ENCODE results near the gene LCN9.
"Not testable (repeated sequence)": the region's sequence is repeated elsewhere in the genome, so short reads cannot be mapped to it uniquely, and the experiment has no call there.

The LCN9 gene

GRCh38 chr9:135661816-135662560 lies 1.1 kb upstream of the LCN9 start:
- H3K27me3 Mint-ChIP-seq (ENCODE audit: low read depth): no peaks in the 10 kb centered on the region
- H3K27ac Mint-ChIP-seq: no peak overlapping the region
- no peak overlapping the region for H3K4me3 Mint-ChIP-seq
- no peaks in the 10 kb centered on the region for H3K4me1 Mint-ChIP-seq (ENCODE audit: low read depth)
- no peaks in the 10 kb centered on the region for H3K36me3 Mint-ChIP-seq (ENCODE audit: low read depth)
- no peaks in the 10 kb centered on the region for H3K9me3 Mint-ChIP-seq

- Mint-ChIP-seq H3K4me1 (ENCODE audit: low read depth) (no peaks in the 10 kb centered on the region), H3K4me3 (no peak overlapping the region), H3K36me3 (ENCODE audit: low read depth) (no peaks in the 10 kb centered on the region)
Observed at GRCh38 chr9:135663451-135663770, 302 bp downstream of the LCN9 start.

GRCh38 chr9:135663857-135664256 lies 748 bp downstream of the LCN9 start:
- Mint-ChIP-seq H3K27ac (no peak overlapping the region), H3K27me3 (ENCODE audit: low read depth) (no peaks in the 10 kb centered on the region), H3K4me1 (ENCODE audit: low read depth) (no peaks in the 10 kb centered on the region), H3K9me3 (no peaks in the 10 kb centered on the region), H3K36me3 (ENCODE audit: low read depth) (no peaks in the 10 kb centered on the region), H3K4me3 (no peak overlapping the region)

More at GRCh38 chr9:135663451-135663770, 302 bp downstream of the LCN9 start:
- no peaks in the 10 kb centered on the region for H3K9me3 Mint-ChIP-seq
- no peak overlapping the region for H3K27ac Mint-ChIP-seq
- no peaks in the 10 kb centered on the region for H3K27me3 Mint-ChIP-seq (ENCODE audit: low read depth)

DNA sequence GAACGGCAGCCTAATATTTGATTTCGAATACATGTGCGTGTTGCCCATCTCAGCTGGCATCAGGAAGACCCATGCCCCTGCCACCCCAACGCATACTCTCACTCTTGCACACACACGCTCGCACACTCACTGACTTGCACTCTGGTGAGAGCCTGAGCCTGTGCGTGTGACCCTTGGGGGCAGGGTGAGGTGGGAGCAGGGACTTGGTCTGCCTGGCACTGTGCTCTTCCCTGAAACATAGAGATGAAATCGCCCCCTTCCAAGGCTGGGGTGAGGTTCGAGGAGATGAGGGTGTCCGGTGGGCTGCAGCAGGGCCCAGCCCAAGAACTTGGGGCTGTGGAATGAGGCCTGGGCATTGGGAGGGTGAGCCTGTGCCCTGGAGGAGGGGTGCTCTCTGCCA lies 1.2 kb downstream of the LCN9 start:
- no peaks in the 10 kb centered on the region for H3K4me1 Mint-ChIP-seq (ENCODE audit: low read depth)
- H3K27me3 Mint-ChIP-seq (ENCODE audit: low read depth): no peaks in the 10 kb centered on the region
- no peaks in the 10 kb centered on the region for H3K9me3 Mint-ChIP-seq
- H3K36me3 Mint-ChIP-seq (ENCODE audit: low read depth): no peaks in the 10 kb centered on the region
- H3K27ac Mint-ChIP-seq: no peak overlapping the region
- H3K4me3 Mint-ChIP-seq: no peak overlapping the region

GRCh38 chr9:135664801-135665794 lies 2.0 kb downstream of the LCN9 start:
- no peak overlapping the region for H3K27ac Mint-ChIP-seq
- no peaks in the 10 kb centered on the region for H3K9me3 Mint-ChIP-seq

GRCh38 chr9:135665795-135666189 lies 2.7 kb downstream of the LCN9 start:
- Mint-ChIP-seq H3K9me3 (no peaks in the 10 kb centered on the region), H3K4me1 (ENCODE audit: low read depth) (no peaks in the 10 kb centered on the region), H3K27ac (no peak overlapping the region), H3K36me3 (ENCODE audit: low read depth) (no peaks in the 10 kb centered on the region), H3K27me3 (ENCODE audit: low read depth) (no peaks in the 10 kb centered on the region), H3K4me3 (no peak overlapping the region)

More at GRCh38 chr9:135664801-135665794, 2.0 kb downstream of the LCN9 start:
- Mint-ChIP-seq H3K4me3 (no peak overlapping the region), H3K36me3 (ENCODE audit: low read depth) (no peaks in the 10 kb centered on the region), H3K4me1 (ENCODE audit: low read depth) (no peaks in the 10 kb centered on the region), H3K27me3 (ENCODE audit: low read depth) (no peaks in the 10 kb centered on the region)

GRCh38 chr9:135666534-135667462 lies 3.7 kb downstream of the LCN9 start:
- H3K4me3 Mint-ChIP-seq: no peak overlapping the region
- H3K27me3 Mint-ChIP-seq (ENCODE audit: low read depth): no peaks in the 10 kb centered on the region
- no peaks in the 10 kb centered on the region for H3K4me1 Mint-ChIP-seq (ENCODE audit: low read depth)
- H3K27ac Mint-ChIP-seq: no peak overlapping the region
- H3K9me3 Mint-ChIP-seq: no peaks in the 10 kb centered on the region
- no peaks in the 10 kb centered on the region for H3K36me3 Mint-ChIP-seq (ENCODE audit: low read depth)

DNA sequence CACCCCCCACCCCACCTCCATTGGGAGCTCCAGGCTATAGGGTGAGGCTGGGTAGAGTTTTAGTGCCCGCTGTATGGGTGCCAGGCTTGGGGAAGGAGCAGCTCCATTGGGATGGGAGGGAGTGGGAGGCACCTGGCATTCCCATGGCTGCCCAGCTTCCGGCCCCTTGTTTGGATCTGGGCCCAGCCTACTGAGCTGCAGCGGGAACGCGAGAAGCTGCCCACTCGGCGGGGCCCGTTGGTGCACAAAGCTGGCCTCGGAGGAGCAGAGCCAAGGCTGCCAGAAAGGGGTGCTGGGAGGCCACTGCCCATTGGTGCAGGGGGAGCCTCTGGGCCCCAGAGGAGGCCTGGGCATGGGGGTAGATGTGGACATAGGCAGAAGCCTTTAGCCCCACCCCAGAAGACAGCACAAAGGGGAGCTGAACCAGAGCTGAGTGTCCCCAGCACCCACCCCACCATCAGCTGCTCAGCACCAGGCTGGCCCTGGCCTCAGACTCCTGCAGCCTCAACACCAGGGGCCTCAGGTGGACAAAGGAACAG lies 4.4 kb downstream of the LCN9 start:
- H3K27me3 Mint-ChIP-seq (ENCODE audit: low read depth): no peaks in the 10 kb centered on the region
- H3K9me3 Mint-ChIP-seq: no peaks in the 10 kb centered on the region
- no peak overlapping the region for H3K27ac Mint-ChIP-seq
- H3K4me3 Mint-ChIP-seq: no peak overlapping the region
- H3K36me3 Mint-ChIP-seq (ENCODE audit: low read depth): no peaks in the 10 kb centered on the region
- no peaks in the 10 kb centered on the region for H3K4me1 Mint-ChIP-seq (ENCODE audit: low read depth)

DNA sequence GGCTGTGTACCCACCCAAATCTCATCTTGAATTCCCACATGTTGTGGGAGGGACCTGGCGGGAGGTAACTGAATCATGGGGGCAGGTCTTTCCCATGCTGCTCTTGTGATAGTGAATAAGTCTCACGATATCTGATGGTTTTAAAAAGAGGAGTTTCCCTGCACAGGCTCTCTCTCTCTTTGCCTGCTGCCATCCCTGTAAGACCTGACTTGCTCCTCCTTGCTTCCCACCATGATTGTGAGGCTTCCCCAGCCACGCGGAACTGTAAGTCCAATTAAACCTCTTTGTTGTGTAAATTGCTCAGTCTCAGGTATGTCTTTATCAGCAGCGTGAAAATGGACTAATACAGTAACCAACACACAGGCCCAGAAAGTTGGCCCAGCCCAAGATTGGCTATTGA lies 5.9 kb downstream of the LCN9 start:
- not testable (repeated sequence) for H3K4me3 Mint-ChIP-seq; H3K36me3 Mint-ChIP-seq (ENCODE audit: low read depth); H3K27ac Mint-ChIP-seq; H3K9me3 Mint-ChIP-seq; H3K27me3 Mint-ChIP-seq (ENCODE audit: low read depth); H3K4me1 Mint-ChIP-seq (ENCODE audit: low read depth)

DNA sequence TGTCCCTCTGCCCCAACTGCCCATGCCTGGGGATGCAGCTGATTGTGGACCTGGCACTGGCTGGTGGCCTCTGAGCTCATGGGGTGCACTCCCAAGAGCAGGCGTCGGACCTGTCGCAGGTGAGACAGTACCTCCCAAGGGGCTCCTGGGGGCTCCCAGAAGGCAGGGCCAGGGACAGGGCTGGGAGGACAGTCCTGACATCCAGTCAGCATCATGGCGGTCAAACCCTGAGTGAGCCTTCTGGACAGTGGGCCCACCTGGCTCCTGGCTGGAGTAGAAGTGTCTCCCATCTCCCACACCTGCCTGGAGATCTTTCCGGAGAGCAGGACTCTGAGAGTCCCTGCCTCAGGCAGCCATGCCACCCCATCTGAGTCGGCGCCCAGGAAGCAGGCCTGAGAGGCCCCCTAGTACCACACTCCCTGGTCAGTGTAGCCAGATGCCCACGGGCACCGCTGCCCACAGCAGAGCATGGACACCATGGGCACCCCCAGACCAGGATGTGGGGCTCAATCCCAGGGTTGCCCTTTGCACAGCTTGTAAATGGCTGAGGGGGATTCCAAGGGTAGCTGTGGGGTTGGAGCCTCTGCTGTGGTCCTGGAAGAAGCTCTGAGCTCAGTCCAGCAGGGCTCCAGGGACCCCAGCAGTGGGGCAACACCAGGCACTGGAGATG lies 6.6 kb downstream of the LCN9 start:
- no peaks in the 10 kb centered on the region for H3K4me1 Mint-ChIP-seq (ENCODE audit: low read depth)
- no peaks in the 10 kb centered on the region for H3K27me3 Mint-ChIP-seq (ENCODE audit: low read depth)
- H3K9me3 Mint-ChIP-seq: no peaks in the 10 kb centered on the region
- H3K27ac Mint-ChIP-seq: no peak overlapping the region
- no peak overlapping the region for H3K4me3 Mint-ChIP-seq
- no peaks in the 10 kb centered on the region for H3K36me3 Mint-ChIP-seq (ENCODE audit: low read depth)

DNA sequence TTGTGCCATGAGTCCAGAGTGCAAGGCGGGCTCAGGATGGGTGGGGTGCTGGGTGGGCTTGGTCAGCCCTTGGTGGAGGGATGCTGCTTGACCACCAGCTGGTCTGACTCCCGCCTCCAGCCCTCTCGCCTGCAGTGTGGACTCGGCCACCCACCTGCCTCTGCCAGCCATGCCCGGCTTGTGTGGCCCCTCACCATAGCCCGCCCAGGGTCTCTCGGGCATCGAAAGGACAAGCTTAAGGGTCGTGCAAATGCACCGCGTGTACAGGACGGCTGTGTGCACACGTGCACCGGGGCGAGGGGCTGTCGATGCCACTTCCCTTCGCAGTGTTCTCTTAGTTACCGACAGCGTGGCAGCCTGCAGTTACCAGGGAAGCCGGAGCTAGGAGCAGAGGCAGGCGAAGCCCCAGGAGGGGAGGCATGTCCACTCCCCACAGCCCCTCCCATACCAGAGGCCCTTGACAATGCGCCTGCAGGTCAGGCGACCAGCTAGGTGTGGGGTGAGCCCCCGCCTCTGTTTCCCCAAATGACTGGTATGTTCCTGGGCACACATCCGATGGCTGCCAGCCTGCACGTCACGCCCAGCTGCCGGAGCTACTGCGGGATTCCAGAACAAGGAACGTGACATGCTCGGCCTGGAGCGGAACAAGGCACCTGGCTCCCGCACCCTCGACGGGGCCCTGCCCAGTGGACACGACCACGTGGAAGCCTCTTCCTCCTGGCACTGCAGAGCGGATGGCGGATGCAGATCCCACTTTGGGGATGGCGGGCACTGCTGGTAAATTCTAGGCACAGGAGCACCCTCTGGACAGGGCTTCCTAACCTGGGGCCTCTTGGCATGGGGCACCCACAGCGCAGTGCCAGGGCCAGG lies 7.8 kb downstream of the LCN9 start:
- H3K4me3 Mint-ChIP-seq: no peak overlapping the region
- no peaks in the 10 kb centered on the region for H3K9me3 Mint-ChIP-seq
- no peaks in the 10 kb centered on the region for H3K27me3 Mint-ChIP-seq (ENCODE audit: low read depth)
- H3K36me3 Mint-ChIP-seq (ENCODE audit: low read depth): no peaks in the 10 kb centered on the region
- H3K4me1 Mint-ChIP-seq (ENCODE audit: low read depth): no peaks in the 10 kb centered on the region
- no peak overlapping the region for H3K27ac Mint-ChIP-seq

DNA sequence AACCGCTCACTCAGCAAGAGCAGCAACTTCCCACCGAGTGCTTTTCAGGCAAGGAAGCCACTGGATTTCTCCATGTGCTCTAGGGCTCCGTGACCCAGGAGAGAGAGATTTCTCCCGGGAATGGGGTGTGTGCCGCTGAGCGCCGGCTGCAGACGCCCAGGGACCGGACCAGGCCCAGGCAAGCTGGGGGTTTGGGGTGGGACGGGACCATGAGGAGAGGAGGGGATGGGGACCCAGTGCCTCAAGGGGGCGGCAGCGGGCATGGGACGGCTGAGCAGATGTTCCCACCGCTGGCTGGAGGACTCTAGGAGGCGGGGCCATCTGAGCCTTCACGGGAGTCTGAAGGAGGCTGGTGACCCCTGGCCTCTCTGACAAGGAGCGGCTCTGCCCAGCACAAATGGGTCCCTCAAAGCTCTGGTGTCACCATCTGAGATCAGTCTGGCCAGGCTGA lies 8.5 kb downstream of the LCN9 start:
- no peaks in the 10 kb centered on the region for H3K36me3 Mint-ChIP-seq (ENCODE audit: low read depth)
- H3K27ac Mint-ChIP-seq: no peak overlapping the region
- no peaks in the 10 kb centered on the region for H3K27me3 Mint-ChIP-seq (ENCODE audit: low read depth)
- no peaks in the 10 kb centered on the region for H3K9me3 Mint-ChIP-seq
- H3K4me3 Mint-ChIP-seq: no peak overlapping the region
- H3K4me1 Mint-ChIP-seq (ENCODE audit: low read depth): no peaks in the 10 kb centered on the region

- H3K4me1 Mint-ChIP-seq (ENCODE audit: low read depth); H3K27ac Mint-ChIP-seq; H3K36me3 Mint-ChIP-seq (ENCODE audit: low read depth); H3K4me3 Mint-ChIP-seq; H3K9me3 Mint-ChIP-seq; H3K27me3 Mint-ChIP-seq (ENCODE audit: low read depth): not testable (repeated sequence)
Observed at GRCh38 chr9:135672786-135673185, 9.7 kb downstream of the LCN9 start.

Measured in T-helper 1 cell treated with Interleukin-12 subunit alpha and Interleukin-12 subunit beta and Interleukin-4 antibody, amounts not matched to agents 30 μg/mL and 1 μg/mL, for 36 hours (primary cell).